A549 (cell line): ENCODE data around the gene DVL1. TPM values are rescaled to one million over a fixed set of nuclear protein-coding genes. Genes with fewer than 3 reads are reported as not detected.
A peak's percentile ranks its signal among the peaks of the same experiment; 100 is the strongest.

Experiments
- ATAC-seq, 2 experiments: fragments of 200-7000 bp in 1 of 2; fragments of >200 bp in 1 of 2; cut with Nextera tagmentation in 1 of 2; cut with Tn5 transposase in 1 of 2; 3 replicates each; pipeline versions ENCODE4 v1.8.0 to v1.9.1; 2018 to 2020; ENCODE audit warnings: mild to moderate bottlenecking in 1 of 2, moderate library complexity in 1 of 2
- CTCF ChIA-PET: fragments of 300-600 bp; sonication (Branson Sonifier 250); formaldehyde crosslinking; extraction: SDS; loops from one replicate; lab custom pipeline; 2021; ENCODE audit warnings: antibody characterized with exemption, inconsistent platforms; lab: Yijun Ruan, JAX
- POLR2A ChIA-PET: fragments of 350-600 bp; formaldehyde crosslinking; extraction: SDS; loops from one replicate; lab custom pipeline; 2021; ENCODE audit warnings: antibody characterized with exemption, inconsistent platforms; lab: Yijun Ruan, JAX
- DNase-seq, 2 experiments: peaks; one replicate each; pipeline versions ENCODE4 v3.0.0 to v3.0.0-alpha.2; 2011 to 2016; ENCODE audit warnings: low read depth in 1 of 2, low spot score in 1 of 2
- FAIRE-seq: peaks from 2 replicates; lab custom pipeline; 2011; peaks lifted over from hg19 to GRCh38; lab: Jason Lieb, UNC
- H3K27ac ChIP-seq, 2 experiments: fragments of >200 bp; sonication (Bioruptor Twin); formaldehyde crosslinking; 3 replicates each; pipeline ENCODE4 v1.5.1; 2016 to 2017
- H3K4me1 ChIP-seq: fragments of >200 bp; sonication (Bioruptor Twin); formaldehyde crosslinking; 3 replicates; pipeline ENCODE4 v1.6.1; 2016
- H3K4me2 ChIP-seq: fragments of >200 bp; sonication (Bioruptor Twin); formaldehyde crosslinking; 3 replicates; pipeline ENCODE4 v1.6.1; 2016
- H3K4me3 ChIP-seq: fragments of >200 bp; sonication (Bioruptor Twin); formaldehyde crosslinking; 3 replicates; pipeline ENCODE4 v1.5.1; 2016
- H3K9me3 ChIP-seq: fragments of >200 bp; sonication (Bioruptor Twin); formaldehyde crosslinking; 3 replicates; pipeline ENCODE4 v1.6.1; 2016
- BCL3 ChIP-seq: fragments of >200 bp; sonication (Bioruptor Twin); formaldehyde crosslinking; IDR thresholded peaks from 3 replicates; pipeline ENCODE4 v1.6.1; 2016
- CBX8 ChIP-seq: fragments of 200-600 bp; sonication (generic); IDR thresholded peaks from 2 replicates; pipeline ENCODE4 v1.6.1; 2016
- CHD2 ChIP-seq: fragments of 150-350 bp; IDR thresholded peaks from 2 replicates; pipeline ENCODE4 v1.6.1; 2014; ENCODE audit warnings: low read length; ENCODE audit not compliant: partially characterized antibody
- CTCF ChIP-seq: fragments of >200 bp; sonication (Bioruptor Twin); formaldehyde crosslinking; IDR thresholded peaks from 3 replicates; pipeline ENCODE4 v1.5.1; 2016
- E2F6 ChIP-seq: IDR thresholded peaks from 2 replicates; pipeline ENCODE4 v1.6.1; 2012; ENCODE audit warnings: low read depth, borderline replicate concordance
- EHF ChIP-seq: fragments of 250-450 bp; sonication (Bioruptor Pico); IDR thresholded peaks from 2 replicates; pipeline ENCODE4 v1.5.0; 2020; ENCODE audit warnings: mild to moderate bottlenecking
- EHMT2 ChIP-seq: fragments of 200-600 bp; sonication (generic); IDR thresholded peaks from 2 replicates; pipeline ENCODE4 v1.6.1; 2016; ENCODE audit warnings: antibody characterized with exemption, low read depth, mild to moderate bottlenecking, moderate library complexity
- FOSB ChIP-seq: fragments of 250-450 bp; sonication (Bioruptor Pico); IDR thresholded peaks from 2 replicates; pipeline ENCODE4 v1.5.0; 2020; ENCODE audit warnings: mild to moderate bottlenecking, moderate library complexity
- FOSL2 ChIP-seq, 2 experiments: fragments of 450-650 bp in 1 of 2; fragments of >200 bp in 1 of 2; sonication (Bioruptor Twin) in 1 of 2; formaldehyde crosslinking; IDR thresholded peaks; 2 replicates each; pipeline versions ENCODE4 v1.5.0 to v1.6.1; 2016 to 2020; ENCODE audit warnings: mild to moderate bottlenecking in 1 of 2, moderate library complexity in 1 of 2
- HDAC2 ChIP-seq: fragments of 200-600 bp; sonication (generic); IDR thresholded peaks from 2 replicates; pipeline ENCODE4 v1.6.1; 2016
- HES2 ChIP-seq: fragments of >200 bp; sonication (Bioruptor Twin); formaldehyde crosslinking; IDR thresholded peaks from 2 replicates; pipeline ENCODE4 v1.6.1; 2016
- HOXA7 ChIP-seq: fragments of 250-450 bp; sonication (Bioruptor Pico); IDR thresholded peaks from 2 replicates; pipeline ENCODE4 v1.5.0; 2020; ENCODE audit warnings: mild to moderate bottlenecking, moderate library complexity
- HOXB13 ChIP-seq: fragments of 250-450 bp; sonication (Bioruptor Pico); IDR thresholded peaks from 2 replicates; pipeline ENCODE4 v1.5.0; 2020; ENCODE audit warnings: low read depth, mild to moderate bottlenecking, moderate library complexity
- JUN ChIP-seq, 2 experiments: fragments of >200 bp; sonication (Bioruptor Twin); formaldehyde crosslinking; IDR thresholded peaks; 2 replicates in 1 of 2; 3 replicates in 1 of 2; pipeline ENCODE4 v1.6.1; 2016 to 2017
- JUNB ChIP-seq: fragments of >200 bp; sonication (Bioruptor Twin); formaldehyde crosslinking; IDR thresholded peaks from 2 replicates; pipeline ENCODE4 v1.6.1; 2016
- KDM1A ChIP-seq: fragments of 200-600 bp; sonication (generic); IDR thresholded peaks from 2 replicates; pipeline ENCODE4 v1.6.1; 2016; ENCODE audit warnings: low read depth, mild to moderate bottlenecking
- MAX ChIP-seq: IDR thresholded peaks from 2 replicates; pipeline ENCODE4 v1.6.1; 2012
- MYC ChIP-seq: IDR thresholded peaks from 2 replicates; pipeline ENCODE4 v1.6.1; 2012; ENCODE audit warnings: mild to moderate bottlenecking, inconsistent platforms, low read length, improper control_type of control experiment, borderline replicate concordance
- NPAS2 ChIP-seq: fragments of 250-450 bp; sonication (Bioruptor Pico); IDR thresholded peaks from 2 replicates; pipeline ENCODE4 v1.8.0; 2022; ENCODE audit warnings: mild to moderate bottlenecking, moderate library complexity, borderline replicate concordance
- RAD21 ChIP-seq, 2 experiments: fragments of >200 bp in 1 of 2; sonication (Bioruptor Twin) in 1 of 2; formaldehyde crosslinking in 1 of 2; IDR thresholded peaks in 1 of 2; conservative IDR thresholded peaks in 1 of 2; 2 replicates in 1 of 2; 3 replicates in 1 of 2; pipeline ENCODE4 v1.6.1; 2012 to 2018; ENCODE audit warnings: inconsistent platforms in 1 of 2
- RFX5 ChIP-seq: fragments of 450-650 bp; IDR thresholded peaks from 2 replicates; pipeline ENCODE4 v1.7.1; 2014; ENCODE audit warnings: antibody characterized with exemption, mild to moderate bottlenecking, moderate library complexity
- RNF2 ChIP-seq: fragments of 200-600 bp; sonication (generic); IDR thresholded peaks from 2 replicates; pipeline ENCODE4 v1.6.1; 2016; ENCODE audit warnings: low read depth, mild to moderate bottlenecking, antibody characterized with exemption, moderate library complexity, borderline replicate concordance
- SMC3 ChIP-seq: fragments of >200 bp; sonication (Bioruptor Twin); formaldehyde crosslinking; IDR thresholded peaks from 3 replicates; pipeline ENCODE4 v1.6.1; 2018; ENCODE audit warnings: inconsistent platforms
- SREBF2 ChIP-seq: fragments of 450-650 bp; IDR thresholded peaks from 2 replicates; pipeline ENCODE4 v1.6.1; 2014; ENCODE audit warnings: mild to moderate bottlenecking, moderate library complexity
- TFCP2L1 ChIP-seq: fragments of 250-450 bp; sonication (Bioruptor Pico); IDR thresholded peaks from 2 replicates; pipeline ENCODE4 v1.5.0; 2021; ENCODE audit warnings: mild to moderate bottlenecking
- USF2 ChIP-seq: fragments of 450-650 bp; IDR thresholded peaks from 2 replicates; pipeline ENCODE4 v1.6.1; 2014; ENCODE audit warnings: antibody characterized with exemption
- WGBS: methylation state at CpG from one replicate; pipeline ENCODE4 v1.1.6; 2017; ENCODE audit errors: missing lambda C conversion rate; 5-methylcytosine and 5-hydroxymethylcytosine counted together
- polyA plus RNA-seq, 4 experiments: library from polyadenylated mRNA; depleted of rRNA in 3 of 4; stranded (reverse); fragments of >200 nt; fragmentation: RNase III in 1 of 4; extraction: RNeasy Plus Mini Kit Qiagen cat#74134 plus additional on column Dnase treatment in 1 of 4; gene quantifications; 2 replicates in 3 of 4; 3 replicates in 1 of 4; pipeline ENCODE4 v1.2.3, GENCODE V29; 2011 to 2017

Gene DVL1
- polyA plus RNA-seq, 2 of the 4 experiments (the other 2 are of a cell fraction) = 12.1 to 48.3 TPM

- TF ChIP-seq USF2 (no peak), BCL3 (no peak), SMC3 (0 out of 3 replicates have a peak, but pooled peaks have one; percentile 9), RNF2 (no peak), FOSB (no peak), KDM1A (no peak), RFX5 (no peak), EHF (no peak), MAX (peak; percentile 59; the same call in 1 of the 2 replicates), FOSL2 (IDR thresholded peaks at IDR 0.05) (peak; percentile 87), FOSL2 (CRISPR knock-in tag; IDR thresholded peaks at IDR 0.05) (peak; percentile 99), CBX8 (no peak)
Measured at GRCh38 chr1:1344655-1345361, 4.4 kb downstream of the DVL1 start (continued).

GRCh38 chr1:1343811-1344421 is 5.3 kb downstream of the DVL1 start:
- no peak for DNase-seq
- no peaks in the 10 kb centered on the region for H3K9me3 ChIP-seq
- ATAC-seq = no peak
- no peak for FAIRE-seq
- ChIA-PET POLR2A (no interaction called here), CTCF (interaction anchor here (0.6 to 7.2 kb wide), 9 partner anchors 7 to 136 kb away, joined by 3 to 73 read pairs (median 3); partner anchors contain the start of gene TAS1R3)
- peaks cover 45% of the 10 kb centered on the region for H3K4me1 ChIP-seq
- no peak overlapping the region; the same call in 2 of the 3 replicates for H3K4me3 ChIP-seq
- H3K27ac ChIP-seq = peak overlapping the region; percentile 99 to 100
- TF ChIP-seq MAX = 0 out of 2 replicates have a peak, but pooled peaks have one; percentile 33
- no peak for TF ChIP-seq E2F6
- no peak for TF ChIP-seq MYC
- WGBS = 55% methylated on average over 9 of the region's 24 CpGs
- peak overlapping the region; percentile 97 for H3K4me2 ChIP-seq

GRCh38 chr1:1342584-1343115 is 6.6 kb downstream of the DVL1 start:
- no peak for DNase-seq
- Histone ChIP-seq H3K27ac (peak overlapping the region in 1 of 2 experiments; percentile 100; a peak in 2 of 6 replicates), H3K9me3 (no peaks in the 10 kb centered on the region), H3K4me2 (no peak overlapping the region), H3K4me1 (peaks cover 45% of the 10 kb centered on the region), H3K4me3 (no peak overlapping the region)
- POLR2A ChIA-PET = no interaction called here
- no peak for FAIRE-seq
- CTCF ChIA-PET = interaction anchor here (2.9 to 7.2 kb wide), 3 partner anchors 10 to 27 kb away, joined by 8 to 73 read pairs (median 12); partner anchors contain the start of gene TAS1R3
- ATAC-seq = no peak
- 93% methylated on average over 6 of the region's 18 CpGs for WGBS
- TF ChIP-seq HOXA7 (CRISPR knock-in tag) (no peak), RAD21 (conservative IDR thresholded peaks at IDR 0.05 in 1 of 2, IDR thresholded peaks at IDR 0.05 in 1 of 2) (no peak), HES2 (no peak), CTCF (no peak), EHMT2 (no peak), HDAC2 (no peak), MAX (no peak), HOXB13 (CRISPR knock-in tag) (no peak), JUNB (no peak), TFCP2L1 (CRISPR knock-in tag) (no peak), CBX8 (no peak), RFX5 (no peak), JUN (IDR thresholded peaks at IDR 0.05) (no peak), SREBF2 (no peak), E2F6 (no peak), FOSB (no peak), KDM1A (no peak), NPAS2 (CRISPR knock-in tag) (no peak), CHD2 (no peak)
